AG04449 (cell line): ENCODE measurements around the gene PEF1.

Experiments used
- CTCF ChIA-PET: fragments of 350-600 bp; formaldehyde crosslinking; extraction: SDS; loops from one replicate; lab custom pipeline; 2021; ENCODE audit warnings: antibody characterized with exemption; lab: Yijun Ruan, JAX
- POLR2A ChIA-PET: fragments of 400-600, 350-600 bp; formaldehyde crosslinking; extraction: SDS; loops from one replicate; lab custom pipeline; 2020; ENCODE audit warnings: antibody characterized with exemption, inconsistent platforms; lab: Yijun Ruan, JAX
- DNase-seq: peaks from one replicate; pipeline ENCODE4 v3.0.0-alpha.2; 2010; ENCODE audit warnings: low read depth, low spot score
- H3K4me3 ChIP-seq: 2 replicates; pipeline ENCODE4 v1.5.1; 2011; ENCODE audit warnings: low read depth, mild to moderate bottlenecking, control low read depth, low read length
- TF ChIP-seq, protein P1 (sequence below): IDR thresholded peaks from one replicate; pipeline ENCODE4 v1.5.1; 2011; ENCODE audit warnings: mild to moderate bottlenecking, moderate library complexity, low read length, control low read depth, inconsistent platforms; ENCODE audit not compliant: insufficient read depth; ENCODE audit errors: missing control alignments

The PEF1 gene

DNA sequence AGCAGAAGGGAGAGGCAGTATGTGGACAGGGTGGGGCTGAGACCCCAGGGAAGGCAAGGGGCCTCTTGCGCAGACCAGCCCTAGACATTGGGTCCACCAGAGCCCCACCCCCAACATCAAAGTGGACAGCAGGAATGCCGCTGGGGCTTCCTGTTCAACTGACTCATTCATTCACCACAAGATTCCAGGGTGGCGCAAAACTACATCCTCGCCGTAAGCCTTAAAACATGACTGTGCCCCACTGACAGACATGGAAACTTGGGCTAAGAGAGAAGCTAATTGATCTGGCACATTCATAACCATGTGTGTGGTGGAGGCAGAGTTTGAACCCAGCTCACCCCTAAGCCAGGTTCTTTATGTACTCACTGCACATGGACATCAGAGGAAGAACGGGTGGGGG, 45.2 kb upstream of the PEF1 start:
- ChIA-PET POLR2A (interaction anchor here (1.1 to 2.0 kb wide), 4 partner anchors 11 to 24 kb away, joined by 3 to 23 read pairs (median 8); partner anchors contain the start of gene COL16A1), CTCF (interaction anchor here (1.2 to 2.6 kb wide), 8 partner anchors 8 to 56 kb away, joined by 3 to 10 read pairs (median 6); partner anchors contain the start of gene COL16A1)
- peak; percentile 86 for DNase-seq
- H3K4me3 ChIP-seq, result no peak overlapping the region
- TF ChIP-seq, protein P1, sequence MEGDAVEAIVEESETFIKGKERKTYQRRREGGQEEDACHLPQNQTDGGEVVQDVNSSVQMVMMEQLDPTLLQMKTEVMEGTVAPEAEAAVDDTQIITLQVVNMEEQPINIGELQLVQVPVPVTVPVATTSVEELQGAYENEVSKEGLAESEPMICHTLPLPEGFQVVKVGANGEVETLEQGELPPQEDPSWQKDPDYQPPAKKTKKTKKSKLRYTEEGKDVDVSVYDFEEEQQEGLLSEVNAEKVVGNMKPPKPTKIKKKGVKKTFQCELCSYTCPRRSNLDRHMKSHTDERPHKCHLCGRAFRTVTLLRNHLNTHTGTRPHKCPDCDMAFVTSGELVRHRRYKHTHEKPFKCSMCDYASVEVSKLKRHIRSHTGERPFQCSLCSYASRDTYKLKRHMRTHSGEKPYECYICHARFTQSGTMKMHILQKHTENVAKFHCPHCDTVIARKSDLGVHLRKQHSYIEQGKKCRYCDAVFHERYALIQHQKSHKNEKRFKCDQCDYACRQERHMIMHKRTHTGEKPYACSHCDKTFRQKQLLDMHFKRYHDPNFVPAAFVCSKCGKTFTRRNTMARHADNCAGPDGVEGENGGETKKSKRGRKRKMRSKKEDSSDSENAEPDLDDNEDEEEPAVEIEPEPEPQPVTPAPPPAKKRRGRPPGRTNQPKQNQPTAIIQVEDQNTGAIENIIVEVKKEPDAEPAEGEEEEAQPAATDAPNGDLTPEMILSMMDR, result no peak

DNA sequence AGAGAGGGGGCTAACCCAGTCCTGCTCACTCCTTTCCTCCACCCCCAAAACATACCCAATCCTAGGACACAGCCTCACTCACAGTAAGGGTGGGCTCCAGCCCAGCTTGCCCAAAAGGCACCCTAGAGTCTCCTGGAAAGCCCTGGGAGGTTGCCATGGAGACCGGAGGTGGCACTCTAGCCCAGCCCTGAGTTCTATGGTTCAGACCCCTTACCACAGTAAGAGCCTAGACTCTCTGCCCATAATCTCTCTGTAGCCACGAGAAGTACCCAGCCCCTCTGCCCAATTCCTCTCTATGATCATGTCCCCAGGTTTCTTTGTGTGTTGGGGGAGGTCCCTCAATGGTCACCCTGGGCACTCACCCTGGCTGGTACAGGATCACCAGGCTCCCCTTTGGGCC, 44.7 kb upstream of the PEF1 start:
- ChIA-PET CTCF (interaction anchor here (0.6 to 2.3 kb wide), 8 partner anchors 12 to 100 kb away, joined by 3 to 7 read pairs (median 6); partner anchors contain the start of gene COL16A1), POLR2A (interaction anchor here (1.5 to 2.0 kb wide), 2 partner anchors 12 to 14 kb away, joined by 13 to 23 read pairs; partner anchors contain the start of gene COL16A1)
- TF ChIP-seq, protein P1, result no peak
- no peak for DNase-seq
- no peak overlapping the region for H3K4me3 ChIP-seq

DNA sequence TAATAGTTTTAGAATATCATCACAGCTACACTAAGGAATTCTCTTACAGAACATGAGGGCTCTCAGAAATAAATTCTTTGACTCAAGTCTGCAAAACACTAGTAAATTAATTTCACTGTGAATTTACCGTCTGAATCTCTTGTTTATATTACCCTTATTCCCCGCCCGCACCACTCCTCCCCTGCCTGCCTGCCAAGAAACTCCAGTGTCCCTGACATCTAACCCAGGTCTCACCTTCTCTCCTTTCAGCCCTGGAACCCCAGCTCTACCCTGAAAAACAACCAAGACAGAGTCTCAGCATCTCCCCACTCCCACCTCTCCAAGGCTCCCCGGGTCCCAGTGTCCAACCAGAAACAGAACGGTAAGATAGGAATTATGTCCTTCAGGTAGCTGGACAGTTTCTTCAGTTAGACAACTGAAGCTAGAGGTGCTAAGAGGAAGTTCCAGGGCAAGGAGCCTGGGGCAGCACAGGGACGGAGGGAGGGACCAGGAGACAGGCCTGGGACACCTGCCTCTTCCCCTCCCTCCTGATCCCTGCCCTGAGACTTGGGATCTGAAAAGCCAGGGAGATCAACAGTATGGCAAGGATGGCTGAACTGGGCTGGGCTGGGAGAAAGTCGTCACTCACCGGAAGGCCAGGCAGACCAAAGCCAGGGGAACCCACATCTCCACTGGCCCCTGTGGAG, 43.7 kb upstream of the PEF1 start:
- CTCF ChIA-PET, result interaction anchor here (0.9 to 2.3 kb wide), 9 partner anchors 10 to 101 kb away, joined by 3 to 7 read pairs (median 4); partner anchors contain the start of gene COL16A1
- POLR2A ChIA-PET, result no interaction called here

DNA sequence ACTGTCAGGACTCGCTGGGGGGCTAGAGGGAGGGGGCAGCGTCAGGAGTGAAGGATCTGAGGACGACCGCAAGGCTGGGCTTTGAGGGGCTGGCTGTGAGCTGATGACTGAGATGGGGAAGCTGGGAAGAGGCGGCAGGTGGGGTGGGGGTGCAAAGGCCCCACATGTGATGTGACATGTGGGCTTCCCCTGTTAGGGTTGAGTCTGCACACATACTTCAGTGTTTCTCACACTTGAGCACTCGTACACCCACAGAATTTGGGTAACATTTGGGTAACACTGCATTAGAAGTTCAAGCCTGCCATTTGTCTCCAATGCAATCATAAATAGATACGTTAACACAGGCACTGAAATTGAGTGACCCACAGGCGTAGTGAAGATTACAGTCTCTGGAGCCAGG, 42.9 kb upstream of the PEF1 start:
- ChIA-PET POLR2A (no interaction called here), CTCF (interaction anchor here (1.3 to 2.3 kb wide), 8 partner anchors 9 to 101 kb away, joined by 3 to 7 read pairs (median 4); partner anchors contain the start of gene COL16A1)
- TF ChIP-seq, protein P1, result no peak
- DNase-seq, result no peak
- no peak overlapping the region for H3K4me3 ChIP-seq

More for the DNA sequence above, 43.7 kb upstream of the PEF1 start:
- TF ChIP-seq, protein P1, result no peak
- DNase-seq, result no peak
- no peak overlapping the region for H3K4me3 ChIP-seq

GRCh38 chr1:31685795-31686194, 41.1 kb upstream of the PEF1 start:
- CTCF ChIA-PET, result interaction anchor here (0.8 to 1.4 kb wide), 6 partner anchors 12 to 30 kb away, joined by 3 to 4 read pairs (median 3); partner anchors contain the start of gene COL16A1
- POLR2A ChIA-PET, result interaction anchor here (0.9 kb wide), 1 partner anchor 30 kb away, joined by 3 read pairs; no protein-coding TSS in a partner anchor
- TF ChIP-seq, protein P1, result no peak
- H3K4me3 ChIP-seq, result no peak overlapping the region
- DNase-seq, result no peak

GRCh38 chr1:31683997-31684396, 39.3 kb upstream of the PEF1 start:
- ChIA-PET CTCF (interaction anchor here (0.8 to 1.4 kb wide), 3 partner anchors 17 to 36 kb away, joined by 3 to 4 read pairs (median 4); no protein-coding TSS in a partner anchor), POLR2A (no interaction called here)
- TF ChIP-seq, protein P1, result peak; percentile 37
- H3K4me3 ChIP-seq, result no peak overlapping the region
- no peak for DNase-seq
